Progenitor cell of endocrine pancreas (in vitro differentiated cells): ENCODE measurements around the gene HDLBP. TPM values are rescaled to one million over a fixed set of nuclear protein-coding genes. Genes with fewer than 3 reads are reported as not detected.

Experiments used
- DNase-seq: peaks from one replicate; pipeline ENCODE4 v3.0.0; 2021; ENCODE audit warnings: low spot score; ENCODE audit not compliant: unreplicated experiment
- H3K27ac Mint-ChIP-seq: 2 replicates; pipeline ENCODE4 v1.8.0; 2021; ENCODE audit warnings: mild to moderate bottlenecking, moderate library complexity, mixed read lengths
- H3K27me3 Mint-ChIP-seq: 2 replicates; pipeline ENCODE4 v1.8.0; 2021; ENCODE audit warnings: mixed read lengths
- H3K36me3 Mint-ChIP-seq: 2 replicates; pipeline ENCODE4 v1.8.0; 2022; ENCODE audit warnings: mixed read lengths; ENCODE audit not compliant: insufficient read depth
- H3K4me1 Mint-ChIP-seq: 2 replicates; pipeline ENCODE4 v1.8.0; 2021; ENCODE audit warnings: low read depth, mixed read lengths
- H3K4me3 Mint-ChIP-seq: 2 replicates; pipeline ENCODE4 v1.8.0; 2021; ENCODE audit warnings: low read depth, mild to moderate bottlenecking, moderate library complexity, mixed read lengths
- H3K9me3 Mint-ChIP-seq: 2 replicates; pipeline ENCODE4 v1.8.0; 2021; ENCODE audit warnings: low read depth, mixed read lengths
- CTCF ChIP-seq: fragments of 200-600 bp; sonication (generic); IDR thresholded peaks from one replicate; pipeline ENCODE4 v1.5.0; 2021; ENCODE audit warnings: antibody characterized with exemption, mild to moderate bottlenecking; ENCODE audit not compliant: unreplicated experiment
- total RNA-seq: library from RNA; stranded (reverse); gene quantifications from 2 replicates; pipeline ENCODE4 v1.2.1, GENCODE V29; 2021

Gene HDLBP
- total RNA-seq, 1 donor from 2014 or later, result 388 TPM

- H3K27me3 Mint-ChIP-seq, result no peaks in the 10 kb centered on the region
- no peak for TF ChIP-seq CTCF
- H3K4me1 Mint-ChIP-seq, result peaks cover 32% of the 10 kb centered on the region
- DNase-seq, result no peak
- peak overlapping the region; percentile 56 for H3K27ac Mint-ChIP-seq
- no peaks in the 10 kb centered on the region for H3K36me3 Mint-ChIP-seq
- no peak overlapping the region for H3K4me3 Mint-ChIP-seq
- no peaks in the 10 kb centered on the region for H3K9me3 Mint-ChIP-seq
Observed at GRCh38 chr2:241286348-241287090, 29.0 kb downstream of the HDLBP start.

- Mint-ChIP-seq H3K4me1 (peaks cover 32% of the 10 kb centered on the region), H3K27ac (peak overlapping the region; percentile 67), H3K9me3 (no peaks in the 10 kb centered on the region), H3K27me3 (no peaks in the 10 kb centered on the region), H3K36me3 (no peaks in the 10 kb centered on the region), H3K4me3 (peak overlapping the region; percentile 20)
- no peak for DNase-seq
- TF ChIP-seq CTCF, result no peak
Observed at GRCh38 chr2:241285596-241285995, 29.9 kb downstream of the HDLBP start.

DNA sequence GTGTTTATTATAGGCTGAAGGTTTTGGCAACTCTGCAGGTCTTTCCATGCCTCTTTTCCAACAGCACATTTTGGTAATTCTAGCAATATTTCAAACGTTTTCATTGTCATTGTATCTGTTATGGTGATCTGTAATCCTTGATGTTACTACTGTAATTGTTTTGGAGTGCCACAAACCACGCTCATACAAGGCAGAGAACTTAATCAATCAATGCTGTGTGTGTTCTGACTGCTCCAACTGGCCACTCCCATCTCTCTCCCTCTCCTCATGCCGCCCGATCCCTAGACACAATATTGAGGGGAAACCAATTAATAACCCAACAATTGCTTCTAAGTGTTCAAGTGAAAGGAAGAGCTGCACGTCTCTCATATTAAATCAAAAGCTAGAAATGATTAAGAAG, 32.9 kb downstream of the HDLBP start:
- no peak for DNase-seq
- H3K4me1 Mint-ChIP-seq, result peaks cover 39% of the 10 kb centered on the region
- H3K36me3 Mint-ChIP-seq, result no peaks in the 10 kb centered on the region
- H3K27me3 Mint-ChIP-seq, result no peaks in the 10 kb centered on the region
- H3K4me3 Mint-ChIP-seq, result no peak overlapping the region
- TF ChIP-seq CTCF, result no peak
- no peaks in the 10 kb centered on the region for H3K9me3 Mint-ChIP-seq
- H3K27ac Mint-ChIP-seq, result peak overlapping the region; percentile 90

GRCh38 chr2:241280291-241280690, 35.2 kb downstream of the HDLBP start:
- peaks cover 2% of the 10 kb centered on the region for H3K36me3 Mint-ChIP-seq
- no peak for DNase-seq
- H3K4me1 Mint-ChIP-seq, result peaks cover 31% of the 10 kb centered on the region
- no peak for TF ChIP-seq CTCF
- no peak overlapping the region for H3K4me3 Mint-ChIP-seq
- no peaks in the 10 kb centered on the region for H3K27me3 Mint-ChIP-seq
- peaks cover 11% of the 10 kb centered on the region for H3K9me3 Mint-ChIP-seq
- no peak overlapping the region for H3K27ac Mint-ChIP-seq

- peaks cover 28% of the 10 kb centered on the region for H3K4me1 Mint-ChIP-seq
- H3K27me3 Mint-ChIP-seq, result no peaks in the 10 kb centered on the region
- peak overlapping the region; percentile 78 for H3K27ac Mint-ChIP-seq
- H3K9me3 Mint-ChIP-seq, result peaks cover 14% of the 10 kb centered on the region
- H3K4me3 Mint-ChIP-seq, result no peak overlapping the region
- no peak for TF ChIP-seq CTCF
- DNase-seq, result no peak
- peaks cover 4% of the 10 kb centered on the region for H3K36me3 Mint-ChIP-seq
Observed at GRCh38 chr2:241279828-241280227, 35.6 kb downstream of the HDLBP start.
